Fibroblast of mammary gland (primary cell): ENCODE data around the gene TERT.

ENCODE experiments used
- DNase-seq: peaks from one replicate; pipeline ENCODE4 v3.0.0-alpha.2; 2010; ENCODE audit warnings: low read depth
- H3K4me3 ChIP-seq: 2 replicates; pipeline ENCODE4 v1.5.1; 2011; ENCODE audit warnings: low read depth, mild to moderate bottlenecking, low read length, moderate library complexity; ENCODE audit not compliant: control insufficient read depth
- CTCF ChIP-seq: conservative IDR thresholded peaks from 2 replicates; pipeline ENCODE4 v1.5.1; 2011; ENCODE audit warnings: low read depth, low read length, inconsistent platforms; ENCODE audit not compliant: control insufficient read depth, insufficient read depth

Gene TERT

GRCh38 chr5:1324719-1325190 is 29.9 kb upstream of the TERT start:
- no peak for TF ChIP-seq CTCF
- DNase-seq, result no peak

GRCh38 chr5:1324301-1324700 is 29.4 kb upstream of the TERT start:
- no peak overlapping the region for H3K4me3 ChIP-seq
- DNase-seq, result no peak
- no peak for TF ChIP-seq CTCF

More at GRCh38 chr5:1324719-1325190, 29.9 kb upstream of the TERT start:
- no peak overlapping the region for H3K4me3 ChIP-seq

GRCh38 chr5:1323803-1324173 is 28.9 kb upstream of the TERT start:
- no peak overlapping the region for H3K4me3 ChIP-seq
- TF ChIP-seq CTCF, result no peak
- no peak for DNase-seq

- H3K4me3 ChIP-seq, result no peak overlapping the region
- TF ChIP-seq CTCF, result no peak
- DNase-seq, result no peak
These were observed 28.3 kb upstream of the TERT start for GRCh38 chr5:1322955-1323802.

GRCh38 chr5:1322036-1322900 is 27.4 kb upstream of the TERT start:
- no peak for DNase-seq
- no peak for TF ChIP-seq CTCF
- H3K4me3 ChIP-seq, result no peak overlapping the region

GRCh38 chr5:1321576-1321975 is 26.7 kb upstream of the TERT start:
- DNase-seq, result no peak
- TF ChIP-seq CTCF, result no peak
- no peak overlapping the region for H3K4me3 ChIP-seq
